Measurements from ENCODE around the gene C4A.

Gene C4A

GRCh38 chr6:31971993-31972708, 9.7 kb upstream of the C4A start, which contains the start of gene DXO (continued):
- TF ChIP-seq ZNF354C (tag by site-specific recombination; IDR thresholded peaks at IDR 0.05; ENCODE audit: borderline replicate concordance, low read depth) (no peak), ZNF266 (tag by site-specific recombination; IDR thresholded peaks at IDR 0.05; ENCODE audit: low read depth) (no peak), ZNF623 (tag by site-specific recombination; IDR thresholded peaks at IDR 0.05) (0 out of 2 replicates have a peak, but pooled peaks have one; percentile 14), ZNF629 (tag by site-specific recombination; IDR thresholded peaks at IDR 0.05) (peak; percentile 100), ZNF404 (tag by site-specific recombination; IDR thresholded peaks at IDR 0.05) (no peak), ZSCAN5A (tag by site-specific recombination; IDR thresholded peaks at IDR 0.05) (no peak), GLI4 (tag by site-specific recombination; IDR thresholded peaks at IDR 0.05) (peak; percentile 16; the same call in 1 of the 2 replicates), ZBTB11 (tag by site-specific recombination; conservative IDR thresholded peaks at IDR 0.05; ENCODE audit: low read depth) (peak; percentile 98), ZNF292 (tag by site-specific recombination; IDR thresholded peaks at IDR 0.05; ENCODE audit: borderline replicate concordance, low read depth) (no peak), ZNF555 (tag by site-specific recombination; conservative IDR thresholded peaks at IDR 0.05) (no peak), ZNF140 (tag by site-specific recombination; IDR thresholded peaks at IDR 0.05) (no peak), ZNF394 (tag by site-specific recombination; IDR thresholded peaks at IDR 0.05; ENCODE audit: borderline replicate concordance) (no peak), ZNF621 (tag by site-specific recombination; IDR thresholded peaks at IDR 0.05) (no peak), BCL11A (tag by site-specific recombination; IDR thresholded peaks at IDR 0.05; ENCODE audit: low read depth) (no peak; the same call in 1 of the 2 replicates), CTCF (tag by site-specific recombination; IDR thresholded peaks at IDR 0.05) (no peak), ZNF585B (tag by site-specific recombination; IDR thresholded peaks at IDR 0.05) (no peak), ZNF521 (tag by site-specific recombination; IDR thresholded peaks at IDR 0.05) (no peak), ZNF398 (tag by site-specific recombination; IDR thresholded peaks at IDR 0.05) (peak; percentile 86), ZNF37A (tag by site-specific recombination; IDR thresholded peaks at IDR 0.05) (no peak), SCRT2 (tag by site-specific recombination; IDR thresholded peaks at IDR 0.05) (peak; percentile 73), ZNF791 (tag by site-specific recombination; IDR thresholded peaks at IDR 0.05) (no peak), HOXC10 (CRISPR knock-in tag; IDR thresholded peaks at IDR 0.05) (0 out of 2 replicates have a peak, but pooled peaks have one; percentile 31), GLI2 (tag by site-specific recombination; IDR thresholded peaks at IDR 0.05; ENCODE audit: borderline replicate concordance, low read depth) (no peak), ZNF558 (tag by site-specific recombination; IDR thresholded peaks at IDR 0.05) (no peak), ZNF777 (tag by site-specific recombination; IDR thresholded peaks at IDR 0.05; ENCODE audit: borderline replicate concordance) (peak; percentile 73; the same call in 1 of the 2 replicates), ZNF560 (tag by site-specific recombination; IDR thresholded peaks at IDR 0.05; ENCODE audit: borderline replicate concordance) (no peak), ZNF157 (tag by site-specific recombination; IDR thresholded peaks at IDR 0.05) (no peak), ZNF341 (tag by site-specific recombination; IDR thresholded peaks at IDR 0.05; ENCODE audit: low read depth) (peak; percentile 94), ZEB2 (tag by site-specific recombination; IDR thresholded peaks at IDR 0.05) (peak; percentile 98), ZNF112 (tag by site-specific recombination; IDR thresholded peaks at IDR 0.05) (no peak), ZSCAN18 (tag by site-specific recombination; IDR thresholded peaks at IDR 0.05) (peak; percentile 94)

Data from HEK293 (cell line).